GM12878 (cell line): ENCODE measurements around the gene SLC5A2. TPM values are rescaled to one million over a fixed set of nuclear protein-coding genes. Genes with fewer than 3 reads are reported as not detected.

Experiments used
- ATAC-seq: fragments of 200-7000 bp; cut with Tn5 transposase; 3 replicates; pipeline ENCODE4 v1.9.1; 2020; ENCODE audit warnings: mild to moderate bottlenecking, moderate library complexity
- BruUV-seq: library from RNA; stranded (reverse); fragments of 400-500 nt; replicated peaks from 2 replicates; lab custom pipeline; 2021; lab: Mats Ljungman, UMichigan
- CTCF ChIA-PET: fragments of 300-600 bp; sonication (Branson Sonifier 250); formaldehyde crosslinking; extraction: SDS; loops from one replicate; lab custom pipeline; 2021; ENCODE audit warnings: inconsistent platforms; lab: Yijun Ruan, JAX
- POLR2A ChIA-PET: fragments of 350-600 bp; formaldehyde crosslinking; extraction: SDS; loops from one replicate; lab custom pipeline; 2021; ENCODE audit warnings: inconsistent platforms; lab: Charles Lee
- RAD21 ChIA-PET: fragments of 300-600 bp; sonication (Branson Sonifier 250); formaldehyde crosslinking; loops from one replicate; lab custom pipeline; 2023; ENCODE audit warnings: antibody characterized with exemption; ENCODE audit not compliant: unreplicated experiment; lab: Charles Lee
- SMC1A ChIA-PET: fragments of 300-600 bp; sonication (Branson Sonifier 250); formaldehyde crosslinking; loops from one replicate; lab custom pipeline; 2023; ENCODE audit not compliant: unreplicated experiment, uncharacterized antibody; lab: Charles Lee
- DNase-seq: peaks from one replicate; pipeline ENCODE4 v3.0.0-alpha.2; 2011; ENCODE audit warnings: low read depth, low spot score
- FAIRE-seq: peaks from 3 replicates; lab custom pipeline; 2011; peaks lifted over from hg19 to GRCh38; lab: Jason Lieb, UNC
- H2AFZ ChIP-seq: 2 replicates; pipeline ENCODE4 v1.6.0; 2011; ENCODE audit warnings: low read depth, low read length, control low read depth; ENCODE audit not compliant: control insufficient read depth
- H3K27ac ChIP-seq: 2 replicates; pipeline ENCODE4 v1.5.1; 2011; ENCODE audit warnings: control low read depth; ENCODE audit not compliant: control insufficient read depth, insufficient read depth
- H3K27me3 ChIP-seq, 2 experiments: replicated peaks in 1 of 2; 2 replicates each; pipeline versions ENCODE4 v1.6.0 to v1.6.1; 2011; ENCODE audit warnings: low read length in 1 of 2; ENCODE audit not compliant: control insufficient read depth in 2 of 2, insufficient read depth in 2 of 2
- H3K36me3 ChIP-seq, 2 experiments: 2 replicates each; pipeline ENCODE4 v1.5.1; 2011; ENCODE audit warnings: low read length in 1 of 2; ENCODE audit not compliant: control insufficient read depth in 2 of 2, insufficient read depth in 2 of 2
- H3K4me1 ChIP-seq: 2 replicates; pipeline ENCODE4 v1.6.1; 2011; ENCODE audit warnings: mild to moderate bottlenecking, low read length, moderate library complexity, mixed read lengths; ENCODE audit not compliant: control insufficient read depth, insufficient read depth
- H3K4me2 ChIP-seq: 2 replicates; pipeline ENCODE4 v1.6.0; 2011; ENCODE audit warnings: control low read depth; ENCODE audit not compliant: control insufficient read depth, insufficient read depth
- H3K4me3 ChIP-seq: fragments of 200-600 bp; sonication (generic); 2 replicates; pipeline ENCODE4 v1.5.1; 2016
- H3K79me2 ChIP-seq: 2 replicates; pipeline ENCODE4 v1.6.0; 2011; ENCODE audit warnings: low read length; ENCODE audit not compliant: control insufficient read depth, insufficient read depth
- H3K9ac ChIP-seq: 2 replicates; pipeline ENCODE4 v1.8.0; 2011; ENCODE audit warnings: low read length, control low read depth, mixed read lengths; ENCODE audit not compliant: control insufficient read depth, insufficient read depth
- H3K9me3 ChIP-seq: replicated peaks from 3 replicates; pipeline ENCODE4 v1.5.1; 2011; ENCODE audit warnings: mild to moderate bottlenecking, low read length; ENCODE audit not compliant: control insufficient read depth, insufficient read depth
- H4K20me1 ChIP-seq: 2 replicates; pipeline ENCODE4 v1.6.0; 2011; ENCODE audit not compliant: control insufficient read depth, insufficient read depth
- ATF7 ChIP-seq: fragments of 450-650 bp; IDR thresholded peaks from 2 replicates; pipeline ENCODE4 v1.6.1; 2016; ENCODE audit warnings: low read depth, mild to moderate bottlenecking
- BACH1 ChIP-seq: fragments of 450-650 bp; IDR thresholded peaks from 2 replicates; pipeline ENCODE4 v1.6.1; 2017; ENCODE audit warnings: mild to moderate bottlenecking, borderline replicate concordance
- BHLHE40 ChIP-seq, 2 experiments: fragments of 450-650 bp in 1 of 2; IDR thresholded peaks; 2 replicates each; pipeline ENCODE4 v1.6.1; 2011 to 2017; ENCODE audit warnings: low read depth in 2 of 2, borderline replicate concordance in 1 of 2, improper control_type of control experiment in 1 of 2, low read length in 1 of 2, mild to moderate bottlenecking in 1 of 2
- BRCA1 ChIP-seq: IDR thresholded peaks from 2 replicates; pipeline ENCODE4 v1.6.1; 2011; ENCODE audit warnings: low read depth, low read length, improper control_type of control experiment
- KAT2A ChIP-seq: conservative IDR thresholded peaks from 2 replicates; pipeline ENCODE4 v1.6.1; 2011; ENCODE audit warnings: low read depth, low read length; ENCODE audit not compliant: control insufficient read depth
- PAX5 ChIP-seq: IDR thresholded peaks from 2 replicates; pipeline ENCODE4 v1.6.1; 2011; ENCODE audit warnings: low read depth, low read length, borderline replicate concordance
- PRDM15 ChIP-seq: fragments of 450-650 bp; formaldehyde crosslinking; IDR thresholded peaks from 2 replicates; pipeline ENCODE4 v1.4.0; 2020; ENCODE audit warnings: mild to moderate bottlenecking, moderate library complexity
- RELA ChIP-seq: fragments of 450-650 bp; IDR thresholded peaks from 2 replicates; pipeline ENCODE4 v1.8.0; 2014; ENCODE audit warnings: borderline replicate concordance; ENCODE audit not compliant: partially characterized antibody
- RUNX3 ChIP-seq: IDR thresholded peaks from 2 replicates; pipeline ENCODE4 v1.6.1; 2012; ENCODE audit warnings: low read length, inconsistent platforms
- TCF3 ChIP-seq: IDR thresholded peaks from 2 replicates; pipeline ENCODE4 v1.6.1; 2012; ENCODE audit warnings: low read depth, mild to moderate bottlenecking, low read length, borderline replicate concordance; ENCODE audit not compliant: insufficient read depth
- YY1 ChIP-seq: IDR thresholded peaks from 2 replicates; pipeline ENCODE4 v1.6.1; 2011; ENCODE audit warnings: low read depth, mild to moderate bottlenecking, low read length
- WGBS: methylation state at CpG from one replicate; pipeline ENCODE4 v1.1.6; 2016; ENCODE audit warnings: low lambda C conversion rate; ENCODE audit not compliant: insufficient replicate concordance, insufficient coverage; ENCODE audit errors: missing lambda C conversion rate; 5-methylcytosine and 5-hydroxymethylcytosine counted together
- in situ Hi-C: fragments of 300-500 bp; cut with MboI; formaldehyde crosslinking; loops from 9 replicates; pipeline ENCODE4 v1.14.3; 2018; ENCODE audit warnings: mixed read lengths
- intact Hi-C: fragments of 100-400 bp; cut with micrococcal nuclease; formaldehyde crosslinking; loops from one replicate; pipeline ENCODE4 v1.14.2; 2022; ENCODE audit not compliant: unreplicated experiment
- polyA plus RNA-seq, 11 experiments: library from polyadenylated mRNA; depleted of rRNA in 4 of 11; unstranded in 6 of 11; stranded (reverse) in 5 of 11; fragments of >200 nt; fragmentation: Nextera tagmentation in 4 of 11; fragmentation: Illumina TruSeq in 1 of 11; extraction: Ambion mirVana in 4 of 11; extraction: Trizol in 1 of 11; gene quantifications; 1 replicate in 1 of 11; 2 replicates in 10 of 11; pipeline versions ENCODE4 v1.2.1 to v1.2.3, GENCODE V29; 2011 to 2016; ENCODE audit warnings: inconsistent platforms in 2 of 11, missing spikeins in 2 of 11, low read depth in 1 of 11
- total RNA-seq, 4 experiments: library from RNA; depleted of rRNA in 3 of 4; stranded (reverse); fragments of >200 nt in 3 of 4; fragmentation: Illumina TruSeq in 1 of 4; extraction: Trizol in 1 of 4; gene quantifications; 2 replicates each; pipeline versions ENCODE4 v1.2.1 to v1.2.3, GENCODE V29; 2013 to 2021

The SLC5A2 gene
- total and polyA plus RNA-seq, 10 of the 15 experiments (the other 5 are each of a cell fraction or from before 2014, with no cell fraction given), result 3.6 to 4.8 (median 4.4) TPM; not detected in 6

- Histone ChIP-seq H3K4me1 (0 out of 2 replicates have a peak, but pooled peaks cover 4% of the 10 kb centered on the region), H2AFZ (no peak overlapping the region), H3K4me3 (no peak overlapping the region), H3K27me3 (no peaks in the 10 kb centered on the region), H3K9ac (no peak overlapping the region), H3K27ac (no peak overlapping the region), H3K79me2 (no peaks in the 10 kb centered on the region), H3K4me2 (no peak overlapping the region), H3K36me3 (peaks cover 0 to 20% of the 10 kb centered on the region in 2 experiments; a peak in 3 of 4 replicates), H3K9me3 (no peaks in the 10 kb centered on the region), H4K20me1 (no peaks in the 10 kb centered on the region)
- DNase-seq (no peak), FAIRE-seq (no peak), ATAC-seq (no peak)
- intact Hi-C loops, result no loop called here
- TF ChIP-seq BHLHE40 (IDR thresholded peaks at IDR 0.05; ENCODE audit: borderline replicate concordance in 1 of 2, low read depth in 2 of 2, low read length in 1 of 2) (no peak), BACH1 (no peak), KAT2A (no peak), TCF3 (no peak), ATF7 (no peak), YY1 (no peak), RELA (no peak), RUNX3 (no peak), PAX5 (no peak), BRCA1 (no peak), PRDM15 (no peak)
- 75% methylated on average over 15 of the region's 18 CpGs for WGBS
- SMC1A ChIA-PET, result no interaction called here
- no TSS peak for BruUV-seq
- RAD21 ChIA-PET, result interaction anchor here (0.6 kb wide), 1 partner anchor 366 kb away, joined by 3 read pairs; no protein-coding TSS in a partner anchor
- CTCF ChIA-PET, result no interaction called here
- in situ Hi-C loops, result no loop called here
- POLR2A ChIA-PET, result no interaction called here
Measured at GRCh38 chr16:31466381-31466841, 16.5 kb upstream of the SLC5A2 start.
